ENCODE measurements around the gene SYCP3. TPM values are rescaled to one million over a fixed set of nuclear protein-coding genes. Genes with fewer than 3 reads are reported as not detected.

Gene SYCP3
- total RNA-seq, 2 donors from 2014 or later = 2.4 to 2.9 TPM

DNA sequence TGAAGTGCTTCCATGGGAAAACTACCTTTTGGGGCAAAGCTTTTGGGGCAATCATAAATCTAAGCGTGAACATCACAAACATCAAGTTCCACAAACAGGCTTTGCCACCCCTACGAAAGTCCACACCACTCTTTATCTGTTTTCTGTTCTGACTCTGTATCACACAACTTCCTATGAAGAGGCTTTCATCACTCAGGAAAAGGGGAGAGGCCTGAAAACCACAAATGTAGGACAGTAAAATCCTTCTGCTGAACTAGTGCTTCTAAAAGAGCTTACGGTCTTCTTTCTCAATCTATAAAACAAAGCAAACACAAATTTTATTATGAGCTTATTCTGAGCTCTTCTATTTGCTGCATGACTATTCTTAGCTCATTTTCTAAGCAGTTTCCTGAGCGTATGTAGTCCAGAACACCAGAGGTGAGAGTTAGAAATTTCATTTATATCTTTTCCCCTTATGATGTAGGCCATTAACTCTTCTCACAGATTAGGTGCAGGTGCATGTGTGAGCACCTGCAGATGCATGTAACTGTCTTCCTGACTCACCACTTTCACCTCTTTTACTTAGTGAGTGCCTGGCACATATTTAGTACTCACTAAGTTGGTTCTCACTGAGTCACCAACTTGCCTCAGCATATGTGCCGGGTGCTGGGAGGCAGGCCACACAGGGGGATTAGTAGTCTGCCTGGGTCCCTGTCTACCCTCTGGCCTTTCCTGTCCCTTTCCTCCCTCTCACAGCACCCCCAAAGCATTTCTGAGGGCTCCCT, 32.9 kb upstream of the SYCP3 start:
- Mint-ChIP-seq H3K27me3 (no peaks in the 10 kb centered on the region), H3K4me3 (peak overlapping the region; percentile 6), H3K36me3 (peaks cover 31% of the 10 kb centered on the region), H3K9me3 (no peaks in the 10 kb centered on the region), H3K4me1 (ENCODE audit: low read depth in 2 of 2) (peaks cover 25 to 29% of the 10 kb centered on the region in 2 donors), H3K27ac (peak overlapping the region; percentile 51 to 75)
- DNase-seq (ENCODE audit: low spot score) = no peak
- ATAC-seq = peak in 1 of 2 donors; percentile 72

- Mint-ChIP-seq H3K36me3 (peaks cover 28% of the 10 kb centered on the region), H3K4me1 (ENCODE audit: low read depth in 2 of 2) (peaks cover 20 to 23% of the 10 kb centered on the region in 2 donors), H3K9me3 (no peaks in the 10 kb centered on the region), H3K27ac (no peak overlapping the region), H3K4me3 (no peak overlapping the region), H3K27me3 (no peaks in the 10 kb centered on the region)
- no peak for DNase-seq (ENCODE audit: low spot score)
- no peak for ATAC-seq
Measured at GRCh38 chr12:101769865-101770264, 30.6 kb upstream of the SYCP3 start.

DNA sequence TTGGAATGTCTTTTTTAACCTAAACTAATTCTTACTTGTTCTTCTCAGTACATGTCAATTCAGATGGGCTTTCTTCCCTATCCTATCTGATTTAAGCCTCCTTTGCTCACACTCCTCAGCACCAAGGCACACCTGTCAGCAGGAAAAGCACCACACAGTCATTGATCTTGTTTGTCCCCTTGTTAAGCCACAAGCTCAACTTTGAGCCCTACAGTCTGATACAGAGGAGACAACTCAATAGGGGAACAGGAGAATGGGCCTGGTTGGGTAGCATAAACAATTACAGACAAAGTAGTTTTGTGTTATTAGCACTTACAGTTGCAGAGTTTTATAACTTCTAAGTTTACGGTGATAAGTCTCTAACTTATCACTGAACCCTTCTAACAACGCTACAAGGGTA, 29.5 kb upstream of the SYCP3 start:
- H3K27me3 Mint-ChIP-seq = no peaks in the 10 kb centered on the region
- peaks cover 34% of the 10 kb centered on the region for H3K36me3 Mint-ChIP-seq
- peaks cover 16 to 18% of the 10 kb centered on the region in 2 donors for H3K4me1 Mint-ChIP-seq (ENCODE audit: low read depth in 2 of 2)
- DNase-seq (ENCODE audit: low spot score) (no peak), ATAC-seq (no peak)
- H3K9me3 Mint-ChIP-seq = no peaks in the 10 kb centered on the region
- no peak overlapping the region for H3K4me3 Mint-ChIP-seq
- peak overlapping the region in 1 of 2 donors; percentile 4 for H3K27ac Mint-ChIP-seq

DNA sequence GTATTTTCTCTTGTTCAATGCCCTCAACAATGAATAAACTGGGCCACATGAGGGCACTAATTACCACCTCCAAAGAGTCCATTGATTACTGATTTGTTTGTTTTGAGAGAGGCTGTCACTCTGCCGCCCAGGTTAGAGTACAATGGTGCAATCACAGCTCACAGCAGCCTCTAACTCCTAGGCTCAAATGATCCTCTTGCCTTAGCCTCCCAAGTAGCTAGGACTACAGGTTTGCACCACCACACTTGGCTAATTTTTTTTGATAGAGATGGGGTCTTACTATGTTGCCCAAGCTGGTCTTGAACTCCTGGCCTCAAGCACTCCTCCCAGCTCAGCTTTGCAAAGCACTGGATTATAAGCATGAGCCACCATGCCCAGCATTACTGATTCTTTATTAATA, 28.3 kb upstream of the SYCP3 start:
- H3K4me3 Mint-ChIP-seq = no peak overlapping the region
- no peaks in the 10 kb centered on the region for H3K9me3 Mint-ChIP-seq
- peaks cover 9 to 13% of the 10 kb centered on the region in 2 donors for H3K4me1 Mint-ChIP-seq (ENCODE audit: low read depth in 2 of 2)
- H3K27ac Mint-ChIP-seq = no peak overlapping the region
- no peak for ATAC-seq
- no peak for DNase-seq (ENCODE audit: low spot score)
- no peaks in the 10 kb centered on the region for H3K27me3 Mint-ChIP-seq
- H3K36me3 Mint-ChIP-seq = peaks cover 29% of the 10 kb centered on the region

DNA sequence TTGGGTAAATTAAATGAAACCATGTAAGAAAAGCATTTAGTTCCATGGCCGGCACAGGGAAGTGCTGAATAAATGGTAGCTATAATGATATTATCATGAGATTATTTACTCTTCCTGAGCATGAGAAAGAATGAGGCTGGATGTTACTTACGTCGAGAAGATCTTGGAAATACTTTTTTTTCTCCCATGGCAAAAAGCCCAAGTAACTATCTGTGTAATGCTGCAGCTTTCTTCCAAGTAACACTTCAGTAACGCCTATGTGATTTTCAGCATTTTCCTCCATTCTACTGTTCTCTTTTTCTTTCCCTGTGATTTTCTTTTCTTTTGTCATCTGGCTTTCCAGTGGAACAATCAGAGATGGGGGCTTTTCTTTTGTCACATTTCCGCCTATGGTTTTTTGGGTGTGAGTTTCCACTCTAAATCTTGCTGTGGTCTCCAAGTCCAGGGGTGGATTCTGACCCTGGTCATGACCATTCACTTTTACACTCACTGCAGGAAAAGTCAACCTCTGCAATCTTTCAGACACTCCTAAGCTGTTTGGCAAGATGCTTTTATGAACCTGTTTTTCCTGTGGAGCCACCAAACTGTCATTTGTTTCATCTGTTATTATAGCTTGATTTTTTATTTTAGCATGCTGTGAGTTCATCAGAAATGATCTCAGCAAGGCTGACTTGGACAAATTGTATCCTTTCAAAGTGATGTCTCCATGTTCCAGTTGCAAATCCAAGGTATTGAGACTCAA, 25.0 kb upstream of the SYCP3 start:
- peaks cover 0 to 8% of the 10 kb centered on the region in 2 donors for H3K4me1 Mint-ChIP-seq (ENCODE audit: low read depth in 2 of 2)
- H3K27me3 Mint-ChIP-seq = no peaks in the 10 kb centered on the region
- ATAC-seq (no peak), DNase-seq (ENCODE audit: low spot score) (no peak)
- H3K36me3 Mint-ChIP-seq = peaks cover 14% of the 10 kb centered on the region
- H3K9me3 Mint-ChIP-seq = no peaks in the 10 kb centered on the region
- H3K27ac Mint-ChIP-seq = no peak overlapping the region
- H3K4me3 Mint-ChIP-seq = no peak overlapping the region

DNA sequence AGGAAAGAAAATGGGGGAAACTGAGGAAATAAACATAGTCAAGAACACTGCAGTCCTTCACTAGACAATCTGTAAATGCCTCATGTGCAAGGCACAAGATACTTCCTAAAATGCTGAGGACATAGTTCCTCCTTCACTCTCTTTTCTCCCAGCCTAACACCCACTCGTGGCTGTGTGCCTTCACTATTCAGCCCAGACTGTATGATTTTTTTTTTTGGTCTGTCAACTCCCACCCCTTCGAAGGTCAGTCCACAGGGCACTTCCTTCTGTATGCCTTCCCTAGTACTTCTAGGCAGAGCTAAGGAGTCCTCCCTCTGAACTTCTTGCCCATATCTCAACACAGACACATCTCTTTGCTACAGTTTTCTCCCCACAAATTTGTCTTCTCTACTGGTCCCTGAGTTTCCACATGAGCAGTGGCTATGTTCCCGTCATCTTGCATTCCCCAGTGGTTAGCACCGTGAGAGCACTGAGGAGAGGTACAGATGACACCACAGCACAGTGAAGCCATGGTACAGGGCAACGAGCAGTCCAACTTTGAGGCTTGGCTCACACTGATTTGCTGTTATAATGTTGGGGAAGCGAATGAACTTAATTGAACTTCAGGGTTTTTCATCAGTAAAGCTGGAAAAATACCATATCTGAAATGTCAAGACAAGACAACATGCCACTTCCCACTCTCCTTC, 24.1 kb upstream of the SYCP3 start:
- ATAC-seq (peak in 1 of 2 donors; percentile 20), DNase-seq (ENCODE audit: low spot score) (no peak)
- H3K4me1 Mint-ChIP-seq (ENCODE audit: low read depth in 2 of 2) = peaks cover 0 to 8% of the 10 kb centered on the region in 2 donors
- H3K27me3 Mint-ChIP-seq = no peaks in the 10 kb centered on the region
- peak overlapping the region in 1 of 2 donors; percentile 58 for H3K27ac Mint-ChIP-seq
- no peaks in the 10 kb centered on the region for H3K9me3 Mint-ChIP-seq
- H3K4me3 Mint-ChIP-seq = no peak overlapping the region
- H3K36me3 Mint-ChIP-seq = peaks cover 10% of the 10 kb centered on the region

GRCh38 chr12:101761781-101762180, 22.5 kb upstream of the SYCP3 start:
- no peak overlapping the region for H3K4me3 Mint-ChIP-seq
- no peaks in the 10 kb centered on the region for H3K27me3 Mint-ChIP-seq
- H3K27ac Mint-ChIP-seq = no peak overlapping the region
- peaks cover 0 to 8% of the 10 kb centered on the region in 2 donors for H3K4me1 Mint-ChIP-seq (ENCODE audit: low read depth in 2 of 2)
- peaks cover 11% of the 10 kb centered on the region for H3K36me3 Mint-ChIP-seq
- DNase-seq (ENCODE audit: low spot score) (no peak), ATAC-seq (no peak)
- no peaks in the 10 kb centered on the region for H3K9me3 Mint-ChIP-seq

DNA sequence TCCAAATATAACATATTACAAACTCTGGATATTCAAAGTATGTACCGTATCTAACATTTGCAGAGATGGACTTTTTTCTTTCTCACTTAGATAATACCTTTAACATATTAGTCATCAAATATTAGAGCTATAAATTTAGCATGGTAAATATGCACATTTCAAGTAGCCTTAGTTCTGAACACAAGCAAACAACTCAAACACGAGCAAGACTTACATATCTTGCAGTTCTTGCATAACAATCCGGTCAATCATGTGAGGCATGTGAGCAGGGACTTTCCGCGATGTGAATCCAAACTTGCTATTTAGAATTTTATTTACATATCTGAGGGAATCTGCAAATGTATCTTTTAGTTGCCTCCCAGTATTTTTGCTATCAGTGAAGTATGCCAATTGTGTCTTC, 22.1 kb upstream of the SYCP3 start:
- no peak overlapping the region for H3K4me3 Mint-ChIP-seq
- DNase-seq (ENCODE audit: low spot score) = no peak
- no peaks in the 10 kb centered on the region for H3K27me3 Mint-ChIP-seq
- no peaks in the 10 kb centered on the region for H3K9me3 Mint-ChIP-seq
- H3K36me3 Mint-ChIP-seq = peaks cover 11% of the 10 kb centered on the region
- H3K4me1 Mint-ChIP-seq (ENCODE audit: low read depth in 2 of 2) = peaks cover 0 to 8% of the 10 kb centered on the region in 2 donors
- ATAC-seq = no peak
- no peak overlapping the region for H3K27ac Mint-ChIP-seq

DNA sequence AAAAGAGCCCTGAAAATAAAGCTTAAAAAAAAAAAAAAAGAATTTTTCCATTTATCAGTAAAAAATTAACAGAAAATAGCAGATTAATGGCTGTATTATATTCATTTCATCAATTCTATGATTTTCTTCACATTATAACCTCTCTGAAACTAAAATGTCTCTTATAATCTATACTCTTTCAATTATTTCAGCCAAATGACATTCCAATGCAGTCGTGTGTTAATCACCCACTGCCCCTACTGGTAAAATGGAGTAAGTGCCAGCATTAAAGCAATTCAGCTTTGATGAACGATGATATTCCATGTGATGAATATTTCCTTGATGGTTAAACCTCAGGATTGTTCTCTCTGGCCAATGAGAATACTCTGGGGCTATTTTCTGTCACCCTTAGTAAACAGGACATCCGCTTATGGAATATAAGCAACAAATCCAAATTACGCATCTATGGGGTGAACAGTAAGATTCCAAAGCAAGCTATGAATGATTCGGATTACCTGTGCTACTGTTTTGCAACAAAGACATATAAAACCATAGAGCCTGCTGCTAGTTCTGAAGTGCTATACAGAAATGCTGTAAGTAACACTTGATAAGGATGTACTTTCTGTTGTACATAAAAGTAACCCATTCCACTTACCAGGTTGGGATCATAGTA, 20.3 kb upstream of the SYCP3 start:
- H3K36me3 Mint-ChIP-seq = peaks cover 19% of the 10 kb centered on the region
- DNase-seq (ENCODE audit: low spot score) (no peak), ATAC-seq (no peak)

GRCh38 chr12:101750152-101750551, 10.9 kb upstream of the SYCP3 start:
- Mint-ChIP-seq H3K27ac (no peak overlapping the region), H3K9me3 (no peaks in the 10 kb centered on the region), H3K27me3 (no peaks in the 10 kb centered on the region), H3K4me1 (ENCODE audit: low read depth in 2 of 2) (peaks cover 6 to 11% of the 10 kb centered on the region in 2 donors), H3K36me3 (peaks cover 39% of the 10 kb centered on the region), H3K4me3 (no peak overlapping the region)
- DNase-seq (ENCODE audit: low spot score) (no peak), ATAC-seq (no peak)

More for the DNA sequence above, 20.3 kb upstream of the SYCP3 start:
- H3K27me3 Mint-ChIP-seq = no peaks in the 10 kb centered on the region
- peaks cover 0 to 8% of the 10 kb centered on the region in 2 donors for H3K4me1 Mint-ChIP-seq (ENCODE audit: low read depth in 2 of 2)
- no peaks in the 10 kb centered on the region for H3K9me3 Mint-ChIP-seq
- H3K4me3 Mint-ChIP-seq = no peak overlapping the region
- no peak overlapping the region for H3K27ac Mint-ChIP-seq

DNA sequence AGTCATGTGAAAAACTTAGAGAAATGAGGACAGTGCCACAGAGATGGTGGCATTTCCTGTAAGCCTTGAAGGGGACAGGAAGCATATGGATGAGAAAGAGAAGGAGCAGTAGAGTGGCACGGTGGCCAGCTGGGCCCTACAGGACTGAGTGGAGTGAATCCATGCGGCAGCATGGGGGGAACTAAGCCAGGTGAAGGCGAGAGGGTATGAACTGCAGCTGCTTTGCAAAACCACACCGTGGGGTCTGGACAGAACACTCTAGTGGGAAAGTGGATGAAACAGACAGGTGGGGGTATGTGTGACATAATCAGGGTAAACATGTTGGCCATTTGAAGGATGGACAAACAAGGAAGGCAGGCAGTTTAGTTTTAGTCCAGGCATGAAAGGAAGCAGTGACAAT, 10.4 kb upstream of the SYCP3 start:
- H3K36me3 Mint-ChIP-seq = peaks cover 36% of the 10 kb centered on the region
- ATAC-seq (no peak), DNase-seq (ENCODE audit: low spot score) (no peak)
- no peak overlapping the region for H3K4me3 Mint-ChIP-seq
- no peaks in the 10 kb centered on the region for H3K9me3 Mint-ChIP-seq
- H3K4me1 Mint-ChIP-seq (ENCODE audit: low read depth in 2 of 2) = peaks cover 7 to 12% of the 10 kb centered on the region in 2 donors
- H3K27me3 Mint-ChIP-seq = no peaks in the 10 kb centered on the region
- peak overlapping the region in 1 of 2 donors; percentile 45 for H3K27ac Mint-ChIP-seq

DNA sequence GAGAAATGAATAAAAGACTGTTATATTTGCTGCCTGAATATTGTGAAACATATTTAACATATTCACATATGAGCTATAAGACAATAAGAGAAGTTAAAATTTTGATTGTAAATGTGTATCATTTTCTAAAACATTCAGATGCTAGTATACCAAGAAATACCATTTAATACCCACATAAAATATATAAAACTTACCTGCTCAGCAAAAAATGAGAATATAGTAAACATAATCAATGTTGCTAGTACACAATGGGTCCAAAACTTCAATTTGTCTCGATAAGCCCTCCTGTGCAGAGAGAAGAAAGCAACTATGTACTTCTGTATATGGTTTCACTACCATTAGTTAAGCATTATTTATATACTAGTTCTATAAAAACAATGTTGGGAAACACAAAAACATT, 9.6 kb upstream of the SYCP3 start:
- ATAC-seq (no peak), DNase-seq (ENCODE audit: low spot score) (no peak)
- H3K27me3 Mint-ChIP-seq = no peaks in the 10 kb centered on the region
- no peaks in the 10 kb centered on the region for H3K9me3 Mint-ChIP-seq
- H3K4me1 Mint-ChIP-seq (ENCODE audit: low read depth in 2 of 2) = peaks cover 15 to 18% of the 10 kb centered on the region in 2 donors
- no peak overlapping the region for H3K4me3 Mint-ChIP-seq
- H3K36me3 Mint-ChIP-seq = peaks cover 34% of the 10 kb centered on the region
- H3K27ac Mint-ChIP-seq = peak overlapping the region in 1 of 2 donors; percentile 5

DNA sequence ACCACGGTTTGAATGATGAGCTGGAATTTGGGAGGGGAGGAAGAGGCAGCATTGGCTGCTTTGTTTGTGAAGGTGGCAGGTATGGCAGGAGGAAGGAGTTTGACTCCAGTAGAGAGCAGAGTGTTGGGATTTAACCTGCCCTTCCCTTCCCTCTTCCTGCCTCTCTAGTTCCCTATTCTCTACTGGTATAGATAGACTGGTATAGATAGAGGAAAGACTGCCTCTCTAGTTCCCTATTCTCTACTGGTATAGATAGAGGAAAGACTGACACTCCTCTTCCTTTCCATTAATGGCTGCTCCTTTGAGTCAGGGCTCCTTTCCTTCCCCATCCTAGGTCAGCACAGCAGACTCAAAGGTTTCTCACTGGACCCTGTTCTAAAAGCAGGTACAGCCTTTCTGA, 8.4 kb upstream of the SYCP3 start:
- DNase-seq (ENCODE audit: low spot score) (no peak), ATAC-seq (no peak)
- H3K4me1 Mint-ChIP-seq (ENCODE audit: low read depth in 2 of 2) = peaks cover 23 to 26% of the 10 kb centered on the region in 2 donors
- peaks cover 33% of the 10 kb centered on the region for H3K36me3 Mint-ChIP-seq
- no peaks in the 10 kb centered on the region for H3K27me3 Mint-ChIP-seq
- H3K9me3 Mint-ChIP-seq = no peaks in the 10 kb centered on the region
- peak overlapping the region; percentile 5 to 12 for H3K27ac Mint-ChIP-seq
- no peak overlapping the region for H3K4me3 Mint-ChIP-seq

Data from natural killer cell treated with Interleukin-12 subunit alpha and Interleukin-12 subunit beta and Interleukin-15 and Interleukin-18, amount 100 ng/mL, for 72 hours (primary cell).